ES-I3 (cell line): ENCODE measurements around the gene PHRF1.

ENCODE experiments used
- H3K36me3 ChIP-seq: 2 replicates; pipeline ENCODE4 v1.6.1; 2013; ENCODE audit warnings: mild to moderate bottlenecking, low read length, control low read depth, moderate library complexity; ENCODE audit not compliant: insufficient read depth
- H3K4me1 ChIP-seq: 2 replicates; pipeline ENCODE4 v1.6.1; 2013; ENCODE audit warnings: mild to moderate bottlenecking, control low read depth, low read length; ENCODE audit not compliant: insufficient read depth
- H3K9ac ChIP-seq: 2 replicates; pipeline ENCODE4 v1.6.1; 2013; ENCODE audit warnings: low read depth, mild to moderate bottlenecking, low read length, moderate library complexity
- H3K9me3 ChIP-seq: 2 replicates; pipeline ENCODE4 v1.6.1; 2013; ENCODE audit warnings: mild to moderate bottlenecking, low read length, moderate library complexity; ENCODE audit not compliant: control insufficient read depth, insufficient read depth

Gene PHRF1

GRCh38 chr11:614623-615503 lies 38.6 kb downstream of the PHRF1 start:
- H3K36me3 ChIP-seq = peaks cover 7% of the 10 kb centered on the region; the same call in 1 of the 2 replicates
- H3K9ac ChIP-seq = peak overlapping the region; percentile 84
- no peaks in the 10 kb centered on the region; the same call in 1 of the 2 replicates for H3K4me1 ChIP-seq
- no peaks in the 10 kb centered on the region for H3K9me3 ChIP-seq

GRCh38 chr11:615504-616319 lies 39.4 kb downstream of the PHRF1 start, which contains the start of gene IRF7:
Gene IRF7 (minus strand): TSS chr11:615950. CDS start chr11:615364, 586 bp downstream.
- Histone ChIP-seq H3K9me3 (no peaks in the 10 kb centered on the region), H3K36me3 (peaks cover 7% of the 10 kb centered on the region; the same call in 1 of the 2 replicates), H3K4me1 (no peaks in the 10 kb centered on the region; the same call in 1 of the 2 replicates), H3K9ac (peak within 1 kb of the TSS; percentile 84)

GRCh38 chr11:616320-617198 lies 40.3 kb downstream of the PHRF1 start:
- no peaks in the 10 kb centered on the region; the same call in 1 of the 2 replicates for H3K4me1 ChIP-seq
- peak overlapping the region; percentile 84; the same call in 1 of the 2 replicates for H3K9ac ChIP-seq
- H3K9me3 ChIP-seq = no peaks in the 10 kb centered on the region
- peaks cover 7% of the 10 kb centered on the region; the same call in 1 of the 2 replicates for H3K36me3 ChIP-seq

GRCh38 chr11:617199-617911 lies 41.1 kb downstream of the PHRF1 start:
- Histone ChIP-seq H3K36me3 (0 out of 2 replicates have a peak, but pooled peaks cover 2% of the 10 kb centered on the region), H3K9ac (no peak overlapping the region), H3K9me3 (no peaks in the 10 kb centered on the region), H3K4me1 (no peaks in the 10 kb centered on the region; the same call in 1 of the 2 replicates)

- Histone ChIP-seq H3K36me3 (no peaks in the 10 kb centered on the region), H3K9ac (no peak overlapping the region), H3K4me1 (no peaks in the 10 kb centered on the region; the same call in 1 of the 2 replicates), H3K9me3 (no peaks in the 10 kb centered on the region)
Observed at GRCh38 chr11:617912-618682, 41.8 kb downstream of the PHRF1 start.

- Histone ChIP-seq H3K9ac (no peak overlapping the region), H3K36me3 (no peaks in the 10 kb centered on the region), H3K9me3 (no peaks in the 10 kb centered on the region), H3K4me1 (no peaks in the 10 kb centered on the region; the same call in 1 of the 2 replicates)
Observed at GRCh38 chr11:618856-619627, 42.8 kb downstream of the PHRF1 start.

GRCh38 chr11:619628-620050 lies 43.4 kb downstream of the PHRF1 start:
- no peak overlapping the region for H3K9ac ChIP-seq
- no peaks in the 10 kb centered on the region for H3K9me3 ChIP-seq
- no peaks in the 10 kb centered on the region; the same call in 1 of the 2 replicates for H3K4me1 ChIP-seq
- no peaks in the 10 kb centered on the region for H3K36me3 ChIP-seq

GRCh38 chr11:620201-620600 lies 43.9 kb downstream of the PHRF1 start:
- Histone ChIP-seq H3K36me3 (no peaks in the 10 kb centered on the region), H3K4me1 (no peaks in the 10 kb centered on the region; the same call in 1 of the 2 replicates), H3K9ac (no peak overlapping the region), H3K9me3 (no peaks in the 10 kb centered on the region)

- Histone ChIP-seq H3K36me3 (no peaks in the 10 kb centered on the region), H3K9me3 (no peaks in the 10 kb centered on the region), H3K4me1 (no peaks in the 10 kb centered on the region; the same call in 1 of the 2 replicates), H3K9ac (no peak overlapping the region)
Observed at GRCh38 chr11:620935-621814, 44.9 kb downstream of the PHRF1 start.

- Histone ChIP-seq H3K9me3 (no peaks in the 10 kb centered on the region), H3K36me3 (no peaks in the 10 kb centered on the region), H3K4me1 (no peaks in the 10 kb centered on the region), H3K9ac (no peak overlapping the region)
Observed at GRCh38 chr11:621838-622237, 45.6 kb downstream of the PHRF1 start.

- no peaks in the 10 kb centered on the region for H3K4me1 ChIP-seq
- H3K9ac ChIP-seq = no peak overlapping the region
- H3K9me3 ChIP-seq = no peaks in the 10 kb centered on the region
- no peaks in the 10 kb centered on the region for H3K36me3 ChIP-seq
Observed at GRCh38 chr11:623349-623869, 47.1 kb downstream of the PHRF1 start.
